HepG2 (cell line): ENCODE measurements around the gene ODAD2.

Experiments used
- POLR2A ChIP-seq, 2 experiments: IDR thresholded peaks; 2 replicates each; pipeline ENCODE4 v1.6.1; 2011; ENCODE audit warnings: low read depth in 2 of 2, low read length in 2 of 2, mild to moderate bottlenecking in 1 of 2, moderate library complexity in 1 of 2; ENCODE audit not compliant: insufficient read depth in 1 of 2
- TF ChIP-seq, protein P1 (sequence below): IDR thresholded peaks from 2 replicates; pipeline ENCODE4 v1.6.1; 2016; ENCODE audit warnings: missing compliant biosample characterization, missing genetic modification reagents, borderline replicate concordance

DNA sequence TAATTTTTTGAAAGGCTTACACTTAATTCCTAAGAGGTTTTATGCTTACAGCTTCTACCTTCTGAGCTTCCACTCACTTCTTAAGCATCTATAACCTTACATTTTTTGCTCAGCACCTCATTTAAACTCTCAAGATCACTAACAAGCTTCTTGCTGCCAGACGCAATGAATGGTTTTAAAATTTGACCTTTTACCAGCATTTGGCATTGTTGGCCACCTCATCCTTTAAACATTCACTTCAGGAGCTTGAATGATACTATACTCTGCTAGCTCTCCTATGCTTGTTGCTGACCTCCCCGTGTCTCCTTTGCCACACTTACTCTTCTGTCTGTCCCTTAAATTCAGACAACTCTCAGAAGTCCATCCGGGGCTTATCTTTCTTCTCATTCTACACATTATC is 37.7 kb upstream of the ODAD2 start:
- TF ChIP-seq, protein P1, sequence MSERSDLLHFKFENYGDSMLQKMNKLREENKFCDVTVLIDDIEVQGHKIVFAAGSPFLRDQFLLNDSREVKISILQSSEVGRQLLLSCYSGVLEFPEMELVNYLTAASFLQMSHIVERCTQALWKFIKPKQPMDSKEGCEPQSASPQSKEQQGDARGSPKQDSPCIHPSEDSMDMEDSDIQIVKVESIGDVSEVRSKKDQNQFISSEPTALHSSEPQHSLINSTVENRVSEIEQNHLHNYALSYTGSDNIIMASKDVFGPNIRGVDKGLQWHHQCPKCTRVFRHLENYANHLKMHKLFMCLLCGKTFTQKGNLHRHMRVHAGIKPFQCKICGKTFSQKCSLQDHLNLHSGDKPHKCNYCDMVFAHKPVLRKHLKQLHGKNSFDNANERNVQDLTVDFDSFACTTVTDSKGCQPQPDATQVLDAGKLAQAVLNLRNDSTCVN (CRISPR knock-in tag) = no peak
- TF ChIP-seq POLR2A (IDR thresholded peaks at IDR 0.05; ENCODE audit: insufficient read depth in 1 of 2, low read depth in 2 of 2, low read length in 2 of 2) = no peak
